Pancreas (tissue), 10 donors: Measurements from ENCODE around the gene SPAG8. TPM values are rescaled to one million over a fixed set of nuclear protein-coding genes. Genes with fewer than 3 reads are reported as not detected.

Experiments
- ATAC-seq, 4 donors: fragments of 200-7000 bp; cut with Tn5 transposase; one replicate each; pipeline versions ENCODE4 v1.8.0 to v1.9.1; 2020; ENCODE audit warnings: mild to moderate bottlenecking in 4 of 4, moderate library complexity in 4 of 4
- DNase-seq, 6 donors: peaks; one replicate each; pipeline ENCODE4 v3.0.0-alpha.2; 2020
- FAIRE-seq: peaks from 2 replicates; lab custom pipeline; 2012; peaks lifted over from hg19 to GRCh38; lab: Jason Lieb, UNC
- H3K27ac ChIP-seq, 4 donors: fragments of 200-600 bp; sonication (generic); 1 replicate in 3 of 4; 2 replicates in 1 of 4; pipeline versions ENCODE4 v1.5.0 to v1.8.0; 2020
- H3K27me3 ChIP-seq, 4 donors: fragments of 200-600 bp; one replicate each; pipeline ENCODE4 v1.8.0; 2021
- H3K36me3 ChIP-seq, 3 donors: fragments of 200-600 bp; sonication (generic) in 1 of 3; one replicate each; pipeline versions ENCODE4 v1.5.0 to v1.8.0; 2020 to 2021
- H3K4me1 ChIP-seq, 3 donors: fragments of 200-600 bp; one replicate each; pipeline ENCODE4 v1.8.0; 2021
- H3K4me3 ChIP-seq, 4 donors: fragments of 200-600 bp; sonication (generic) in 2 of 4; one replicate each; pipeline versions ENCODE4 v1.5.0 to v1.8.0; 2020 to 2021
- H3K9me3 ChIP-seq, 4 donors: fragments of 200-600 bp; one replicate each; pipeline ENCODE4 v1.8.0; 2021
- CTCF ChIP-seq, 4 donors: fragments of 200-600 bp; sonication (generic) in 3 of 4; IDR thresholded peaks; one replicate each; pipeline versions ENCODE4 v1.5.0 to v1.8.0; 2021; ENCODE audit warnings: antibody characterized with exemption in 4 of 4
- WGBS, 2 donors: extraction: QIAGEN DNeasy Blood & Tissue Kit; methylation state at CpG; one replicate each; pipeline ENCODE4 v1.1.7; 2013; 5-methylcytosine and 5-hydroxymethylcytosine counted together
- intact Hi-C, 3 donors: fragments of 100-400 bp; cut with DNase I; formaldehyde crosslinking; loops; one replicate each; pipeline versions ENCODE4 v1.11.1 to v1.14.2; 2022
- polyA plus RNA-seq, 2 donors: library from polyadenylated mRNA; stranded (reverse); fragments of 200-250 nt; gene quantifications; one replicate each; pipeline ENCODE4 v1.2.3, GENCODE V29; 2013
- total RNA-seq, 6 donors: library from RNA; stranded (reverse); fragmentation: NEBNext Ultra II Directional in 4 of 6; extraction: Animal tissue kit (Norgen Biotek cat#: 25700) in 4 of 6; gene quantifications; one replicate each; pipeline versions ENCODE4 v1.2.1 to v1.2.4, GENCODE V29; 2021 to 2023
- donor health status: healthy with polysubstance abuse.
- donor health status: DM: no; HTN: no; CAD: no; lungs with moderate emphysema.
- donor health status: DM: no; HTN: no; CAD: no.
- donor health status: control.
- donor health status: control.
- donor health status: Bipolar disorder and iron deficiency.
- donor health status: DM: yes; HTN: yes; CAD: no.
- donor health status: DM: no; HTN: no; CAD: no.
- donor health status: DM: no; HTN: no; CAD: no.
- donor health status: DM: yes; HTN: yes; CAD: no.

SPAG8 gene
- total and polyA plus RNA-seq, 8 donors: 0.52 to 3.1 (median 1.0) TPM

- TF ChIP-seq CTCF (IDR thresholded peaks at IDR 0.05): no peak
Observed at GRCh38 chr9:35844628-35845270, 32.7 kb upstream of the SPAG8 start.

DNA sequence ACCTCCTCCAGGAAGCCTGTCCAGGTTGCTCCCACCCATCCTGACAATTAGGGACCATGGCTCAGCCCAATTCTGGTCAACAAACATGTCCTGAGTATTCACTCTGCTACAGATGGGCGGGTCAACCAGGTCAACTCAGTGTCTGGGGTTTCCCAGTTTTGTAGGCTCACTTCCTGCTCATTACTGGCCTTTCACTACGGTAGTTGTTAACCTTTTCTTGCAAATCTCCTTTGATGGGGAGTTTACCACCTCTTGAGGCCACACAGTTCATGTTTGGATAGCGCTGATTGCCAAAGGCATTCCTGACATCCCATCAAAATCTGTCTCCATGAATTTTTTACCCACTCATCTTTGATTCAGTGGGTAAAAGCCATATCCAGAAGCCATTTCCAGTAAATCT, 30.7 kb upstream of the SPAG8 start:
- intact Hi-C loops: no loop called here
- Histone ChIP-seq H3K4me1 (peaks cover 0 to 13% (median 0%) of the 10 kb centered on the region in 3 donors), H3K36me3 (peaks cover 0 to 10% (median 0%) of the 10 kb centered on the region in 3 donors), H3K9me3 (no peaks in the 10 kb centered on the region), H3K4me3 (no peak overlapping the region), H3K27ac (no peak overlapping the region), H3K27me3 (no peaks in the 10 kb centered on the region)
- TF ChIP-seq CTCF (IDR thresholded peaks at IDR 0.05): no peak
- DNase-seq: no peak
- no peak for FAIRE-seq
- ATAC-seq: no peak
- WGBS, 2 donors: 83 to 90% methylated on average over 3 of the region's 3 CpGs

More at GRCh38 chr9:35844628-35845270, 32.7 kb upstream of the SPAG8 start:
- FAIRE-seq: peak; percentile 91
- no peaks in the 10 kb centered on the region for H3K9me3 ChIP-seq
- H3K36me3 ChIP-seq: peaks cover 0 to 16% (median 0%) of the 10 kb centered on the region in 3 donors
- DNase-seq: peak in 1 of 6 donors; percentile 70
- H3K27ac ChIP-seq: peak overlapping the region in 2 of 4 donors; percentile 30 to 35
- H3K4me1 ChIP-seq: peaks cover 0 to 13% (median 0%) of the 10 kb centered on the region in 3 donors
- 50% methylated on average over 7 of the region's 7 CpGs for WGBS, 2 donors
- intact Hi-C loops: no loop called here
- no peaks in the 10 kb centered on the region for H3K27me3 ChIP-seq
- no peak overlapping the region for H3K4me3 ChIP-seq
- peak; percentile 54 to 84 (median 72) for ATAC-seq

GRCh38 chr9:35842020-35842745, 30.1 kb upstream of the SPAG8 start:
- Histone ChIP-seq H3K9me3 (no peaks in the 10 kb centered on the region), H3K4me3 (no peak overlapping the region), H3K4me1 (peaks cover 0 to 13% (median 0%) of the 10 kb centered on the region in 3 donors), H3K27me3 (no peaks in the 10 kb centered on the region), H3K27ac (no peak overlapping the region), H3K36me3 (peaks cover 0 to 4% (median 0%) of the 10 kb centered on the region in 3 donors)
- DNase-seq (no peak), FAIRE-seq (no peak), ATAC-seq (no peak)
- WGBS, 2 donors: 91 to 94% methylated on average over 17 of the region's 17 CpGs
- TF ChIP-seq CTCF (IDR thresholded peaks at IDR 0.05): no peak
- intact Hi-C loops: no loop called here

DNA sequence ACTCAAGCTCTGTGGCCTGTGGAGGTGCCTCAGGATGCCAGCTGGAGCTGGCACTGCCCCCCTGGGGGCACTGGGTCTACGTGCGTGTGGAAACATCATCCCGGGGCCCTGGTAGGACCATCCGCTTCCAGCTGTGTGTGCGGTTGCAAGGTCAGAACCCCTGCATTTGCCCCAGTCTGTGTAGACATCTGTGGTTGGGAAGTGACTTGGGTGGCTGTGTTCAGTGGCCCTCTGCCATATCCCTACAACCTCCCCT, 29.5 kb upstream of the SPAG8 start:
- Histone ChIP-seq H3K27ac (no peak overlapping the region), H3K36me3 (no peaks in the 10 kb centered on the region), H3K27me3 (no peaks in the 10 kb centered on the region), H3K9me3 (no peaks in the 10 kb centered on the region), H3K4me1 (peaks cover 0 to 13% (median 0%) of the 10 kb centered on the region in 3 donors), H3K4me3 (no peak overlapping the region)
- 82 to 83% methylated on average over 5 of the region's 5 CpGs for WGBS, 2 donors
- intact Hi-C loops: no loop called here
- ATAC-seq (no peak), DNase-seq (no peak), FAIRE-seq (no peak)
- TF ChIP-seq CTCF (IDR thresholded peaks at IDR 0.05): no peak
